ENCODE results near the gene PSMA1. TPM values are rescaled to one million over a fixed set of nuclear protein-coding genes. Genes with fewer than 3 reads are reported as not detected.

PSMA1 gene
- total RNA-seq, 1 experiment from 2014 or later = 167 TPM

- no peaks in the 10 kb centered on the region for H3K27me3 ChIP-seq (ENCODE audit: insufficient read depth, low read length)
- H4K20me1 ChIP-seq (ENCODE audit: control insufficient read depth, insufficient read depth, insufficient read length) = no peaks in the 10 kb centered on the region
- Mint-ChIP-seq H3K36me3 (ENCODE audit: insufficient read depth in 1 of 3, low read depth in 3 of 3) (peaks cover 4 to 10% (median 10%) of the 10 kb centered on the region in 3 experiments; a peak in 6 of 7 replicates), H3K27me3 (ENCODE audit: low read depth) (no peaks in the 10 kb centered on the region), H3K4me1 (peaks cover 14 to 15% of the 10 kb centered on the region in 2 experiments), H3K4me3 (no peak overlapping the region), H3K9me3 (no peaks in the 10 kb centered on the region), H3K27ac (no peak overlapping the region)
- H2BK20ac ChIP-seq (ENCODE audit: low read depth, low read length, poor library complexity, severe bottlenecking) = no peak overlapping the region
- peaks cover 3% of the 10 kb centered on the region for H3K23me2 ChIP-seq (ENCODE audit: insufficient read length, low read depth, low read length, poor library complexity, severe bottlenecking)
- H3K4me2 ChIP-seq (ENCODE audit: insufficient read depth, insufficient read length, low read length) = no peak overlapping the region
- WGBS (ENCODE audit: extremely low coverage, insufficient read length, low lambda C conversion rate) = no CpG with 5 or more reads among the region's 1 CpG
- H3K79me2 ChIP-seq (ENCODE audit: insufficient read depth, low read length) = peaks cover 7% of the 10 kb centered on the region; the same call in 1 of the 2 replicates
- H3K4me1 ChIP-seq (ENCODE audit: insufficient read depth, low read length) = no peaks in the 10 kb centered on the region
- H2AFZ ChIP-seq (ENCODE audit: low read length) = no peak overlapping the region
- H2BK15ac ChIP-seq (ENCODE audit: low read depth, low read length) = no peak overlapping the region
- H4K8ac ChIP-seq (replicated peaks; ENCODE audit: insufficient read length, low read depth, low read length) = no peak overlapping the region
- no peak overlapping the region for H2BK12ac ChIP-seq (ENCODE audit: insufficient read length, low read depth, low read length)
- no peak overlapping the region for H4K5ac ChIP-seq (ENCODE audit: insufficient read length, low read depth, low read length)
- no peak overlapping the region for H3K27ac ChIP-seq (ENCODE audit: insufficient read length, low read depth, low read length)
- H3T11ph ChIP-seq (ENCODE audit: low read length) = no peak overlapping the region
- H3K9ac ChIP-seq (ENCODE audit: extremely low read depth, insufficient read length, low read length) = no peak overlapping the region
- no peak overlapping the region for H2BK120ac ChIP-seq (ENCODE audit: low read depth, low read length, poor library complexity, severe bottlenecking)
- no peak for DNase-seq
- TF ChIP-seq CTCF (conservative IDR thresholded peaks at IDR 0.05) = no peak
- no peak overlapping the region for H3K18ac ChIP-seq (ENCODE audit: insufficient read length, low read depth, low read length)
- H3K23ac ChIP-seq (ENCODE audit: insufficient read length, low read depth, low read length) = no peak overlapping the region
- no peak overlapping the region for H2BK5ac ChIP-seq (ENCODE audit: insufficient read length, low read length)
- H2AK5ac ChIP-seq (ENCODE audit: insufficient read length, low read length) = no peak overlapping the region
- H3K9me3 ChIP-seq (ENCODE audit: control insufficient read depth, low read depth, low read length) = no peaks in the 10 kb centered on the region
- no peaks in the 10 kb centered on the region for H3K79me1 ChIP-seq (ENCODE audit: insufficient read depth, low read depth, low read length, poor library complexity, severe bottlenecking)
- H3K4ac ChIP-seq (ENCODE audit: low read depth, low read length) = no peak overlapping the region
- no peak overlapping the region for H4K91ac ChIP-seq (ENCODE audit: insufficient read length, low read depth, low read length)
- no peak overlapping the region for H3K14ac ChIP-seq (ENCODE audit: insufficient read depth, low read length)
- H3K56ac ChIP-seq (ENCODE audit: insufficient read length, low read depth, low read length) = no peak overlapping the region
Observed at GRCh38 chr11:14522801-14523200, 2.6 kb upstream of the PSMA1 start.

All from H9 (cell line).